HG02981 (cell line): ENCODE data around the gene SFTPB.
"Not testable (repeated sequence)": the region's sequence is repeated elsewhere in the genome, so short reads cannot be mapped to it uniquely, and the experiment has no call there.

Experiments used
- ATAC-seq: cut with Tn5 transposase; IDR thresholded peaks from one replicate; pipeline ENCODE4 v1.9.1; 2021; ENCODE audit warnings: mild to moderate bottlenecking, moderate library complexity; ENCODE audit not compliant: unreplicated experiment

The SFTPB gene

GRCh38 chr2:85615413-85615728 lies 52.6 kb downstream of the SFTPB start:
- no peak for ATAC-seq

GRCh38 chr2:85614757-85615156 lies 53.2 kb downstream of the SFTPB start:
- not testable (repeated sequence) for ATAC-seq

- no peak for ATAC-seq
Measured at GRCh38 chr2:85613717-85614515, 54.1 kb downstream of the SFTPB start.

GRCh38 chr2:85611705-85612587 lies 56.1 kb downstream of the SFTPB start, which contains the start of gene C2orf68:
TSS of gene C2orf68 (minus strand) at chr2:85612066. CDS start at chr2:85611984, 82 bp downstream.
- peak; percentile 74 for ATAC-seq

GRCh38 chr2:85611217-85611704 lies 56.7 kb downstream of the SFTPB start:
- ATAC-seq: no peak
